ENCODE measurements around the gene EMX1.
A peak's percentile ranks its signal among the peaks of the same experiment; 100 is the strongest.

Gene EMX1

GRCh38 chr2:72940361-72940760, 23.0 kb downstream of the EMX1 start:
- no peaks in the 10 kb centered on the region for H3K36me3 ChIP-seq (replicated peaks)
- in situ Hi-C loops (cut with HindIII; ENCODE audit: low pct_ligation_motif_present, low sequenced_read_pairs), result no loop called here

GRCh38 chr2:72940786-72941185, 23.5 kb downstream of the EMX1 start:
- no peak for TF ChIP-seq CTCF (IDR thresholded peaks at IDR 0.05; ENCODE audit: low read depth, low read length, missing control alignments)
- Histone ChIP-seq H3K27ac (no peak overlapping the region), H3K36me3 (replicated peaks) (no peaks in the 10 kb centered on the region), H3K4me3 (ENCODE audit: low read depth, low read length) (no peak overlapping the region), H3K27me3 (replicated peaks) (peaks cover 13% of the 10 kb centered on the region)
- DNase-seq, result peak; percentile 33
- in situ Hi-C loops (cut with HindIII; ENCODE audit: low pct_ligation_motif_present, low sequenced_read_pairs), result no loop called here

More at GRCh38 chr2:72940361-72940760, 23.0 kb downstream of the EMX1 start:
- no peak overlapping the region for H3K4me3 ChIP-seq (ENCODE audit: low read depth, low read length)
- H3K27ac ChIP-seq, result no peak overlapping the region
- TF ChIP-seq CTCF (IDR thresholded peaks at IDR 0.05; ENCODE audit: low read depth, low read length, missing control alignments), result no peak
- DNase-seq, result no peak
- H3K27me3 ChIP-seq (replicated peaks), result peaks cover 16% of the 10 kb centered on the region

- DNase-seq, result no peak
- TF ChIP-seq CTCF (IDR thresholded peaks at IDR 0.05; ENCODE audit: low read depth, low read length, missing control alignments), result no peak
- no peaks in the 10 kb centered on the region for H3K36me3 ChIP-seq (replicated peaks)
- no peak overlapping the region for H3K4me3 ChIP-seq (ENCODE audit: low read depth, low read length)
- in situ Hi-C loops (cut with HindIII; ENCODE audit: low pct_ligation_motif_present, low sequenced_read_pairs), result no loop called here
- H3K27me3 ChIP-seq (replicated peaks), result peaks cover 3% of the 10 kb centered on the region
- H3K27ac ChIP-seq, result no peak overlapping the region
Measured at GRCh38 chr2:72942293-72942692, 25.0 kb downstream of the EMX1 start.

- Histone ChIP-seq H3K27ac (no peak overlapping the region), H3K4me3 (ENCODE audit: low read depth, low read length) (no peak overlapping the region), H3K36me3 (replicated peaks) (no peaks in the 10 kb centered on the region), H3K27me3 (replicated peaks) (peaks cover 2% of the 10 kb centered on the region)
- in situ Hi-C loops (cut with HindIII; ENCODE audit: low pct_ligation_motif_present, low sequenced_read_pairs), result no loop called here
- no peak for DNase-seq
- TF ChIP-seq CTCF (IDR thresholded peaks at IDR 0.05; ENCODE audit: low read depth, low read length, missing control alignments), result no peak
Measured at GRCh38 chr2:72942881-72943418, 25.6 kb downstream of the EMX1 start.

- in situ Hi-C loops (cut with HindIII; ENCODE audit: low pct_ligation_motif_present, low sequenced_read_pairs), result no loop called here
- Histone ChIP-seq H3K27ac (no peak overlapping the region), H3K4me3 (ENCODE audit: low read depth, low read length) (no peak overlapping the region), H3K36me3 (replicated peaks) (no peaks in the 10 kb centered on the region), H3K27me3 (replicated peaks) (no peaks in the 10 kb centered on the region)
- DNase-seq, result no peak
- no peak for TF ChIP-seq CTCF (IDR thresholded peaks at IDR 0.05; ENCODE audit: low read depth, low read length, missing control alignments)
Measured at GRCh38 chr2:72943540-72944395, 26.4 kb downstream of the EMX1 start.
